Epidermal melanocyte (primary cell): ENCODE results near the gene PADI3.
"Not testable (repeated sequence)": the region's sequence is repeated elsewhere in the genome, so short reads cannot be mapped to it uniquely, and the experiment has no call there.

ENCODE experiments used
- DNase-seq: peaks from one replicate; pipeline ENCODE4 v3.0.0; 2011; ENCODE audit warnings: low spot score; ENCODE audit not compliant: insufficient read length

Gene PADI3

DNA sequence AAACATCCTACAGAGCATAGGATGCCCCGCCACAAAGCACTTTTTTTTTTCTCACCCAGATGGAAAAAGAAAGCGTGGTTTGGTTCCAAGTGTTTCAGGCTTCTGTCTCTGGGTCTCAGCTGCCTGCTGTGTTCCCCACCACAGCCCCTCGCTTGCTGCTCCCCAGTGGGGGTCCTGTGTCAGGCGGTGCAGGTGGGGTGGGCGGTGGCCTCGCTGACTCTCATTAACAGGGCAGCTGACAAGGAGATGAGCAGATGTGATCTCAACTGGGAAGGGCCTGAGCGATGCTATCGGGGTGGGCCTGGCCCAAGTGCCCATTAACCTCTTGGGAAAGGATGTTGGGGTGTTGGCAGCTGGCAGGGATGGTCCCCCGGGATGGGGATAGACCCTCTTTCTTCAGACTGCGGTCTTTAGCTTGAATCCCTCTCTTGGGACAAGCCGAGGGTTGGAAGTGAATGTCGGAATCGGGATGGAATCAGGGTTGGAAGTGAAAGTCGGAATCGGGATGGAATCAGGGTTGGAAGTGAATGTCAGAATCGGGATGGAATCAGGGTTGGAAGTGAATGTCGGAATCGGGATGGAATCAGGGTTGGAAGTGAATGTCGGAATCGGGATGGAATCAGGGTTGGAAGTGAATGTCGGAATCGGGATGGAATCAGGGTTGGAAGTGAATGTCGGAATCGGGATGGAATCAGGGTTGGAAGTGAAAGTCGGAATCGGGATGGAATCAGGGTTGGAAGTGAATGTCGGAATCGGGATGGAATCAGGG, 7.7 kb upstream of the PADI3 start:
- DNase-seq = not testable (repeated sequence)

DNA sequence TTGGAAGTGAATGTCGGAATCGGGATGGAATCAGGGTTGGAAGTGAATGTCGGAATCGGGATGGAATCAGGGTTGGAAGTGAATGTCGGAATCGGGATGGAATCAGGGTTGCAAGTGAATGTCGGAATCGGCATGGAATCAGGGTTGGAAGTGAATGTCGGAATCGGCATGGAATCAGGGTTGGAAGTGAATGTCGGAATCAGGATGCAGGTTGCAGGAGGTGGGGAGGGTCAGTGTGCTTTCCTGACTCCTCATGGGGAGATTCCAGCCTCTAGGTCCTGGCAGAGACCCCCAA, 7.2 kb upstream of the PADI3 start:
- DNase-seq = not testable (repeated sequence)

GRCh38 chr1:17243274-17243673, 5.6 kb upstream of the PADI3 start:
- no peak for DNase-seq

GRCh38 chr1:17244821-17245740, 3.8 kb upstream of the PADI3 start:
- DNase-seq = no peak

DNA sequence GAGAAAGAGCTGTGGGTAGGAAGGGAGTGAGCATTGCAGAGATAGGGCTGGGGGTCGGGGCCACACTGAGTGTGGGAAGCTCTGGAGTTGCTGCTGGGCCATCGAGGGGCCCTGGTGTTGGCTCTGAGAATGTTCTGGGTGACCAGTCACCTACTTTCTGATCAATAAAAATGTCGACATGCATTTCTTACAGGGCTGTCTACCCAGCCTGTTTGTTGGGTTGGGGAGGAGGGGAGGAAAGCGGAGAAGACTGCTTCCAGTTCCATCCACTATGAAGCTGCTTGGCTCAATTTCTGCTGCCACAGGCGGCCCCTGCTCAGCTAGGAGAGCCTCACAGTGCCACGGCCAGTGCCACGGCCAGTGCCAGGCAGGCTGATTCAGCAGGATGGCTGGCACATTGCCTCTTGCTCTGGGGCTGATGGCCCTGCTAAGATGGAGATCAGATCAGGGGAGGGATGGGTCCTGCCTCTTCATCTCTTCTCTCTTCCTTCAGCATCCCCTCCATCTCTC, 3.0 kb upstream of the PADI3 start:
- DNase-seq = no peak

DNA sequence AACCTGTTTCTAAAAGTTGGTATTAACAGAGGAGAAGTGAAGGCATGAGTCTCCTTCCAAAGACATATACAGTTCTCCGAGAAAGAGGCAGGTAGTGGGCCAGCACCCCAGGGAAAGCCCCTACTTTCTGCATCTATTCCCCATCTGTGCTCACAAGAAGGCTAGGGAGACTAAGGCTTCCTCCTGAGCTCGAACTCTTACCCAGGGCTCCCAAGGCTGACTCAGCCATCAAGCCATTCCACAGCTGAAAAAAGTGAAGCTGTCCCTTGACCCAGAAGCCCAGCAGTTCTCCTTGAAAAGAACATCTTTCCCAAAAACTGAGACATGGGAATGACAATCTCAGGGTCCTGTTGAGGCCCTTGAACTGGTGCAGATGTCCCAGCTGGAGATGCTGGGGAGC, 1.9 kb upstream of the PADI3 start:
- no peak for DNase-seq

DNA sequence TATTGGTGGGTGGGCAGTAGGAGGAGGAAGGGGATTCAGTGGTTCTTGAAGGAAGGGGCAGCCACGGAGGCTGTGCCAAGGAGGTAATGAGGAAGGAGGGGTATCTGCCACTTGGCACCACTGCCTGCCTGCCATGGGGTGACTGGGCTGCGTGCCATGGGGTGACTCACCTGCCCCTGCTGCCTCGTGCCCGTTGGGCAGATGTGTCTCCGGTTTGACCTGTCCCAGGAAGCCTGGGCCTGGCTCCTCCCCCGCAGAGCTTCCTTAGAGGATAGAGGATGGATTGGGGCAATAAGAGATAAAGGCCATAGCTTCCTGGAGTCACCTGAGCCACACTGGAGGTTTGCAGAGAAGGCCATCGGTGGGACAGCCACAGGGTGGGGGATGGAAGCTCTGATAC, 1.7 kb downstream of the PADI3 start:
- DNase-seq = no peak

- DNase-seq = no peak
Observed at GRCh38 chr1:17251246-17251645, 2.3 kb downstream of the PADI3 start.

GRCh38 chr1:17251701-17252376, 2.9 kb downstream of the PADI3 start:
- DNase-seq = no peak

DNA sequence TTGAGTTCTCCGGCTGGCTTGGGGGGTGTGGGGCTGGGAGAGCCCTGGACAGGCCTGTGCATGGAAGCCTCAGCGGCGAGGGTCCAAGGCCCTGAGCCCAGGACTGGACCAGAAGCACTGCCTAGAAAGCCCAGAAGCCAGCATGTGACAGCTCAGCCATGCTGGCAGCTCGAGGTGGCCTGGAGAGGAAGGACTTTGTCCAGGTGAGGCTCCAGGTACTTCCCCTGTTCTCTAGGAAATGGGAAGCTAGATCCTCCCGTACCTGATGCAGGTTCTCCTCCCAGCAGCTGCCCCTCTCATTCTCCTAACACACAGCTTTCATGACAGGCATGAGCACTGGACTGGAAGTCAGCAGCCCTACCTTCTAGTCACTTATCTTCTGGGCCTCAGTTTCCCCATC, 6.4 kb downstream of the PADI3 start:
- no peak for DNase-seq

GRCh38 chr1:17258116-17258757, 9.3 kb downstream of the PADI3 start:
- DNase-seq = no peak

- DNase-seq = no peak
Observed at GRCh38 chr1:17258758-17259130, 9.8 kb downstream of the PADI3 start.

- DNase-seq = no peak
Observed at GRCh38 chr1:17259233-17259873, 10.5 kb downstream of the PADI3 start.

DNA sequence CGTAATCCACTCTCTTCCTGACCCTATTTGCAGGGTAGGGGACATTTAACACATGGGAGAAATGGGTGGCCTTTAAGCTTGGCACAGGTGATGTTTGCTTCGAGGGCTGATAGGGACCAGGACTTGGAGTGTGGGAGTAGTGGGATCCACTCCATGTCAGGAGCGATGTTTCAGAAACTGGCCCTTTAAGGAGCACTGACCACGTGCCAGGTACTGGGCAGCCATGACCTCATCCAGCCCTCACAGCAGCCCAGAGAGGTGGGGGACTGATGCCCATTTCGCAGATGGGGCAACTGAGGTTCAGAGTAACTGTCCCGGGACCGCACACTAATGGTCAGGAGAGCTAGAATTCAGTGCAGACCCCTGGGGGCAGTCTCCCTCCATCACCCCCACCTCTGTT, 11.4 kb downstream of the PADI3 start:
- DNase-seq = no peak

GRCh38 chr1:17260738-17261137, 11.8 kb downstream of the PADI3 start:
- no peak for DNase-seq

- DNase-seq = no peak
Observed at GRCh38 chr1:17263936-17264335, 15.0 kb downstream of the PADI3 start.

DNA sequence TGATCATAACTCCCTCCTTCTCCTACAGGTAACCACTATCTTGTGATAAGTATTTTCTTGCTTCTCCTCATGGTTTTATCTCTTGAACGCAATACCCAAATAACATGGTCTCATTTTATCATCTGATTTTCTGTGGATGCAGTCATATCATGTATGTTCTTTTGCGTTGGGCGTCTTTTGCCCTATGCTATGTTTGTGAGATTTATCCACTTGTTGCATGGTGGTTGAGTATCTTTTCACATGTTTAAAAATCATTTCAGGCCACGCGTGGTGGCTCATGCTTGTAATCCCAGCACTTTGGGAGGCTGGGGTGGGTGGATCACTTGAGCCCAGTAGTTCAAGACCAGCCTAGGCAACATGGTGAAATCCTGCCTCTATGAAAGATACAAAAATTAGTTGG, 15.6 kb downstream of the PADI3 start:
- DNase-seq = no peak

DNA sequence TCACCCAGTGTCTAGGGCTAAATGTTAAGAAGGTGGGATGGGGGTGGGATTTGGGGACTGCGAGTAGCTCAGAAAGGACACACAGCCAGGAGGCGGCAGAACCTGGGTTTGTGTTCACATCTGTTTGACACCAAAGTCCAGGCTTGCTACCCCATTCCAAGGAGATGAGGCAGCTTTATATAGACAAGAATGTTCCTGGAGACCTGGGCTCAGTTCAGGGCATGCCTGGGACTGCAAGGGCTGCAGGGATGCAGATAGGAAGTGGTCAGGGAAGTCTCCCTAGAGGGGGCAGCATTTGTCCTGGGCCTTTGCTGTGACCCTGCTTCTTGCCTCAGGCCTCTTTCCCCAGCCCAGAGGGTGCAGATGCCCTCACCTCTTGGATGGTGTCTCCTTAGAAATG, 16.3 kb downstream of the PADI3 start:
- DNase-seq = no peak

- no peak for DNase-seq
Observed at GRCh38 chr1:17265950-17266349, 17.1 kb downstream of the PADI3 start.

- no peak for DNase-seq
Observed at GRCh38 chr1:17270891-17271765, 22.2 kb downstream of the PADI3 start.
